Measurements from ENCODE around the gene CHSY1. TPM values are rescaled to one million over a fixed set of nuclear protein-coding genes. Genes with fewer than 3 reads are reported as not detected.

The CHSY1 gene
- total RNA-seq, 2 donors from 2014 or later, result 10.5 to 12.9 TPM

GRCh38 chr15:101169495-101170071, 82.3 kb downstream of the CHSY1 start:
- H3K9me3 ChIP-seq (ENCODE audit: control insufficient read depth, low read length, poor library complexity, severe bottlenecking), result peaks cover 2% of the 10 kb centered on the region
- Mint-ChIP-seq H3K27me3 (no peaks in the 10 kb centered on the region), H3K36me3 (ENCODE audit: low read depth) (no peaks in the 10 kb centered on the region), H3K27ac (no peak overlapping the region), H3K4me3 (no peak overlapping the region), H3K4me1 (peaks cover 24% of the 10 kb centered on the region)
- DNase-seq (no peak), ATAC-seq (no peak)

- ATAC-seq, result no peak
- Mint-ChIP-seq H3K4me1 (peaks cover 24% of the 10 kb centered on the region), H3K27ac (no peak overlapping the region)
Measured at GRCh38 chr15:101168898-101169494, 82.9 kb downstream of the CHSY1 start.

GRCh38 chr15:101168463-101168824, 83.4 kb downstream of the CHSY1 start:
- ATAC-seq (no peak), DNase-seq (no peak)
- H3K4me1 Mint-ChIP-seq, result peaks cover 24% of the 10 kb centered on the region
- no peaks in the 10 kb centered on the region for H3K36me3 Mint-ChIP-seq (ENCODE audit: low read depth)
- no peaks in the 10 kb centered on the region for H3K27me3 Mint-ChIP-seq
- peaks cover 2% of the 10 kb centered on the region for H3K9me3 ChIP-seq (ENCODE audit: control insufficient read depth, low read length, poor library complexity, severe bottlenecking)
- peak overlapping the region; percentile 75 for H3K4me3 Mint-ChIP-seq
- peak overlapping the region; percentile 76 for H3K27ac Mint-ChIP-seq

More at GRCh38 chr15:101168898-101169494, 82.9 kb downstream of the CHSY1 start:
- no peak overlapping the region for H3K4me3 Mint-ChIP-seq
- DNase-seq, result no peak
- peaks cover 2% of the 10 kb centered on the region for H3K9me3 ChIP-seq (ENCODE audit: control insufficient read depth, low read length, poor library complexity, severe bottlenecking)
- no peaks in the 10 kb centered on the region for H3K36me3 Mint-ChIP-seq (ENCODE audit: low read depth)
- no peaks in the 10 kb centered on the region for H3K27me3 Mint-ChIP-seq

GRCh38 chr15:101167753-101168462, 83.9 kb downstream of the CHSY1 start:
- H3K4me3 Mint-ChIP-seq, result peak overlapping the region; percentile 75
- H3K9me3 ChIP-seq (ENCODE audit: control insufficient read depth, low read length, poor library complexity, severe bottlenecking), result peaks cover 2% of the 10 kb centered on the region
- no peaks in the 10 kb centered on the region for H3K27me3 Mint-ChIP-seq
- peaks cover 24% of the 10 kb centered on the region for H3K4me1 Mint-ChIP-seq
- H3K27ac Mint-ChIP-seq, result peak overlapping the region; percentile 76
- DNase-seq (no peak), ATAC-seq (peak; percentile 78)
- H3K36me3 Mint-ChIP-seq (ENCODE audit: low read depth), result no peaks in the 10 kb centered on the region

- Mint-ChIP-seq H3K4me1 (peaks cover 22% of the 10 kb centered on the region), H3K27me3 (no peaks in the 10 kb centered on the region), H3K4me3 (peak overlapping the region; percentile 75), H3K36me3 (ENCODE audit: low read depth) (no peaks in the 10 kb centered on the region), H3K27ac (peak overlapping the region; percentile 76)
- DNase-seq (no peak), ATAC-seq (no peak)
- H3K9me3 ChIP-seq (ENCODE audit: control insufficient read depth, low read length, poor library complexity, severe bottlenecking), result peaks cover 2% of the 10 kb centered on the region
Measured at GRCh38 chr15:101167411-101167752, 84.5 kb downstream of the CHSY1 start.

GRCh38 chr15:101165905-101166471, 85.9 kb downstream of the CHSY1 start:
- no peak overlapping the region for H3K4me3 Mint-ChIP-seq
- H3K27ac Mint-ChIP-seq, result no peak overlapping the region
- ATAC-seq, result no peak
- no peaks in the 10 kb centered on the region for H3K27me3 Mint-ChIP-seq
- DNase-seq, result no peak
- peaks cover 2% of the 10 kb centered on the region for H3K9me3 ChIP-seq (ENCODE audit: control insufficient read depth, low read length, poor library complexity, severe bottlenecking)
- peaks cover 21% of the 10 kb centered on the region for H3K4me1 Mint-ChIP-seq
- no peaks in the 10 kb centered on the region for H3K36me3 Mint-ChIP-seq (ENCODE audit: low read depth)

- Mint-ChIP-seq H3K27ac (no peak overlapping the region), H3K4me3 (no peak overlapping the region), H3K36me3 (ENCODE audit: low read depth) (no peaks in the 10 kb centered on the region), H3K4me1 (peaks cover 7% of the 10 kb centered on the region), H3K27me3 (no peaks in the 10 kb centered on the region)
- H3K9me3 ChIP-seq (ENCODE audit: control insufficient read depth, low read length, poor library complexity, severe bottlenecking), result peaks cover 2% of the 10 kb centered on the region
- ATAC-seq (no peak), DNase-seq (no peak)
Measured at GRCh38 chr15:101162701-101163483, 89.0 kb downstream of the CHSY1 start.

GRCh38 chr15:101161656-101162055, 90.2 kb downstream of the CHSY1 start:
- no peak overlapping the region for H3K4me3 Mint-ChIP-seq
- no peaks in the 10 kb centered on the region for H3K27me3 Mint-ChIP-seq
- DNase-seq, result no peak

GRCh38 chr15:101159936-101160815, 91.7 kb downstream of the CHSY1 start:
- no peak overlapping the region for H3K4me3 Mint-ChIP-seq
- no peaks in the 10 kb centered on the region for H3K27me3 Mint-ChIP-seq
- no peaks in the 10 kb centered on the region for H3K9me3 ChIP-seq (ENCODE audit: control insufficient read depth, low read length, poor library complexity, severe bottlenecking)
- H3K27ac Mint-ChIP-seq, result no peak overlapping the region
- H3K36me3 Mint-ChIP-seq (ENCODE audit: low read depth), result no peaks in the 10 kb centered on the region
- no peak for ATAC-seq
- no peak for DNase-seq
- peaks cover 2% of the 10 kb centered on the region for H3K4me1 Mint-ChIP-seq

More at GRCh38 chr15:101161656-101162055, 90.2 kb downstream of the CHSY1 start:
- peaks cover 2% of the 10 kb centered on the region for H3K9me3 ChIP-seq (ENCODE audit: control insufficient read depth, low read length, poor library complexity, severe bottlenecking)
- H3K27ac Mint-ChIP-seq, result no peak overlapping the region
- peaks cover 2% of the 10 kb centered on the region for H3K4me1 Mint-ChIP-seq
- ATAC-seq, result no peak
- no peaks in the 10 kb centered on the region for H3K36me3 Mint-ChIP-seq (ENCODE audit: low read depth)

GRCh38 chr15:101159096-101159935, 92.5 kb downstream of the CHSY1 start:
- no peak for ATAC-seq

GRCh38 chr15:101158166-101159095, 93.4 kb downstream of the CHSY1 start:
- no peak overlapping the region for H3K27ac Mint-ChIP-seq
- no peaks in the 10 kb centered on the region for H3K27me3 Mint-ChIP-seq
- no peaks in the 10 kb centered on the region for H3K9me3 ChIP-seq (ENCODE audit: control insufficient read depth, low read length, poor library complexity, severe bottlenecking)
- H3K4me3 Mint-ChIP-seq, result no peak overlapping the region
- ATAC-seq (no peak), DNase-seq (no peak)
- H3K36me3 Mint-ChIP-seq (ENCODE audit: low read depth), result peaks cover 2% of the 10 kb centered on the region
- peaks cover 2% of the 10 kb centered on the region for H3K4me1 Mint-ChIP-seq

More at GRCh38 chr15:101159096-101159935, 92.5 kb downstream of the CHSY1 start:
- Mint-ChIP-seq H3K4me1 (peaks cover 2% of the 10 kb centered on the region), H3K4me3 (no peak overlapping the region), H3K27me3 (no peaks in the 10 kb centered on the region), H3K36me3 (ENCODE audit: low read depth) (no peaks in the 10 kb centered on the region), H3K27ac (no peak overlapping the region)
- no peaks in the 10 kb centered on the region for H3K9me3 ChIP-seq (ENCODE audit: control insufficient read depth, low read length, poor library complexity, severe bottlenecking)
- no peak for DNase-seq

Measured in T-helper 17 cell (primary cell).